HFFc6 (cell line): ENCODE measurements around the gene CELSR1. TPM values are rescaled to one million over a fixed set of nuclear protein-coding genes. Genes with fewer than 3 reads are reported as not detected.

Experiments
- DNase-seq: peaks from one replicate; pipeline ENCODE4 v3.0.0-alpha.2; 2018
- H3K27ac Mint-ChIP-seq: 2 replicates; pipeline ENCODE4 v1.8.0; 2020; ENCODE audit warnings: mild to moderate bottlenecking, mixed read lengths
- H3K27me3 Mint-ChIP-seq: 2 replicates; pipeline ENCODE4 v1.8.0; 2021; ENCODE audit warnings: mild to moderate bottlenecking, moderate library complexity, mixed read lengths; ENCODE audit not compliant: insufficient read depth
- H3K36me3 Mint-ChIP-seq: 2 replicates; pipeline ENCODE4 v1.8.0; 2021; ENCODE audit warnings: low read depth, mixed read lengths
- H3K4me1 Mint-ChIP-seq: 2 replicates; pipeline ENCODE4 v1.8.0; 2020; ENCODE audit warnings: low read depth, mixed read lengths
- H3K4me3 Mint-ChIP-seq: 2 replicates; pipeline ENCODE4 v1.8.0; 2020; ENCODE audit warnings: mild to moderate bottlenecking, moderate library complexity, mixed read lengths
- H3K9me3 Mint-ChIP-seq: 2 replicates; pipeline ENCODE4 v1.8.0; 2020; ENCODE audit warnings: mild to moderate bottlenecking, mixed read lengths
- total RNA-seq, 6 experiments: library from RNA; stranded (reverse); fragmentation: NEBNext Ultra II Directional; extraction: Animal tissue kit (Norgen Biotek cat#: 25700); gene quantifications; 2 replicates in 1 of 6; 3 replicates in 5 of 6; pipeline ENCODE4 v1.2.3, GENCODE V29; 2021
- TF ChIP-seq, protein P1 (sequence below): fragments of 200-600 bp; sonication (generic); IDR thresholded peaks from 2 replicates; pipeline ENCODE4 v1.5.0; 2021; ENCODE audit warnings: antibody characterized with exemption, mild to moderate bottlenecking

CELSR1 gene
- total RNA-seq, 6 experiments from 2014 or later, result 4.7 to 8.2 (median 6.5) TPM

DNA sequence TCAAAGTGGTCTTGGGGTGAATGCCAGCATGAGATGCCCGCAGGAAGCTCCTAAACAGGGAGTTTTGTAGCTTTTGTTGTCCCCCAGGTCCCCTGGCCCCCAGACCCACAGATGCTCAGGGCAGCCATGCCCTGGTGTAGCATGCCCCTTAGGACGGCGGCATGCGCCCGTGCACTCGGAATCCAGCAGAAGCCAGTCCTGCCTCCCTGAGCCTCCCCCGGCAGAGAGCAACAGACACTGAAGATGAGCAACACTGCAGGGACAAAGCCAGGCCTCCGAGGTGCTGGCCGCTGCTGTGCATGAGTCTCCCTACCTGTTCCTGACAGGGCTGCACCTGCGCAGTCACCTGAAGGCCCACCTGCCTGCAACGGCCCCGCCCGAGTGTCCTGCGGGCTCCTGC is 142.8 kb downstream of the CELSR1 start:
- TF ChIP-seq, protein P1, sequence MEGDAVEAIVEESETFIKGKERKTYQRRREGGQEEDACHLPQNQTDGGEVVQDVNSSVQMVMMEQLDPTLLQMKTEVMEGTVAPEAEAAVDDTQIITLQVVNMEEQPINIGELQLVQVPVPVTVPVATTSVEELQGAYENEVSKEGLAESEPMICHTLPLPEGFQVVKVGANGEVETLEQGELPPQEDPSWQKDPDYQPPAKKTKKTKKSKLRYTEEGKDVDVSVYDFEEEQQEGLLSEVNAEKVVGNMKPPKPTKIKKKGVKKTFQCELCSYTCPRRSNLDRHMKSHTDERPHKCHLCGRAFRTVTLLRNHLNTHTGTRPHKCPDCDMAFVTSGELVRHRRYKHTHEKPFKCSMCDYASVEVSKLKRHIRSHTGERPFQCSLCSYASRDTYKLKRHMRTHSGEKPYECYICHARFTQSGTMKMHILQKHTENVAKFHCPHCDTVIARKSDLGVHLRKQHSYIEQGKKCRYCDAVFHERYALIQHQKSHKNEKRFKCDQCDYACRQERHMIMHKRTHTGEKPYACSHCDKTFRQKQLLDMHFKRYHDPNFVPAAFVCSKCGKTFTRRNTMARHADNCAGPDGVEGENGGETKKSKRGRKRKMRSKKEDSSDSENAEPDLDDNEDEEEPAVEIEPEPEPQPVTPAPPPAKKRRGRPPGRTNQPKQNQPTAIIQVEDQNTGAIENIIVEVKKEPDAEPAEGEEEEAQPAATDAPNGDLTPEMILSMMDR, result no peak
- Mint-ChIP-seq H3K36me3 (no peaks in the 10 kb centered on the region), H3K9me3 (no peaks in the 10 kb centered on the region), H3K4me3 (no peak overlapping the region), H3K27ac (no peak overlapping the region), H3K27me3 (peaks cover 15% of the 10 kb centered on the region), H3K4me1 (no peaks in the 10 kb centered on the region)
- DNase-seq, result no peak

DNA sequence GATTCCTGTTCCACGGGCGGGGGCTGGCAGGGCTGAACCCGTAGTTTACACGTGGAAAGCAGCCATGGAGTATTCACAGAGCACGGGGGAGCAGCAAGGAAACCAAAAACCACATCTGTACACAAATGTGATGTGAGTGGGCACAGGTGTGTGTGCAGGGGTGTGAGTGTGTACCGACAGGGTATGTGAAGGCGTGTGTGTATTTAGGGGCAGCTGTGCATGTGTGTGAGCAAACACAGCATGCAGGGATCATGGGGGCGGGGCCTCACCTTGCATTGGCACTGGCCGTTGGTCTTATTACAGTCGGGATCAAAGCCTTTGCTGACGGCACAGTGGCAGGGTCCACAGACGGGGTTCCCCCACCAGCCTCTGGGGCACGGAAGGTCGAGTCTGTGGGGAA is 143.5 kb downstream of the CELSR1 start:
- Mint-ChIP-seq H3K9me3 (no peaks in the 10 kb centered on the region), H3K4me3 (no peak overlapping the region), H3K27me3 (peaks cover 9% of the 10 kb centered on the region), H3K36me3 (no peaks in the 10 kb centered on the region), H3K27ac (no peak overlapping the region), H3K4me1 (no peaks in the 10 kb centered on the region)
- DNase-seq, result no peak
- TF ChIP-seq, protein P1, result no peak

- DNase-seq, result no peak
- peaks cover 9% of the 10 kb centered on the region for H3K27me3 Mint-ChIP-seq
- TF ChIP-seq, protein P1, result no peak
- H3K9me3 Mint-ChIP-seq, result no peaks in the 10 kb centered on the region
- H3K4me1 Mint-ChIP-seq, result no peaks in the 10 kb centered on the region
- H3K4me3 Mint-ChIP-seq, result no peak overlapping the region
- H3K27ac Mint-ChIP-seq, result no peak overlapping the region
- no peaks in the 10 kb centered on the region for H3K36me3 Mint-ChIP-seq
Observed at GRCh38 chr22:46392137-46392844, 145.1 kb downstream of the CELSR1 start.

GRCh38 chr22:46391486-46392136 is 145.8 kb downstream of the CELSR1 start:
- TF ChIP-seq, protein P1, result no peak
- H3K4me3 Mint-ChIP-seq, result no peak overlapping the region
- no peaks in the 10 kb centered on the region for H3K9me3 Mint-ChIP-seq
- DNase-seq, result no peak
- H3K36me3 Mint-ChIP-seq, result no peaks in the 10 kb centered on the region
- peaks cover 12% of the 10 kb centered on the region for H3K27me3 Mint-ChIP-seq
- no peaks in the 10 kb centered on the region for H3K4me1 Mint-ChIP-seq
- H3K27ac Mint-ChIP-seq, result no peak overlapping the region

DNA sequence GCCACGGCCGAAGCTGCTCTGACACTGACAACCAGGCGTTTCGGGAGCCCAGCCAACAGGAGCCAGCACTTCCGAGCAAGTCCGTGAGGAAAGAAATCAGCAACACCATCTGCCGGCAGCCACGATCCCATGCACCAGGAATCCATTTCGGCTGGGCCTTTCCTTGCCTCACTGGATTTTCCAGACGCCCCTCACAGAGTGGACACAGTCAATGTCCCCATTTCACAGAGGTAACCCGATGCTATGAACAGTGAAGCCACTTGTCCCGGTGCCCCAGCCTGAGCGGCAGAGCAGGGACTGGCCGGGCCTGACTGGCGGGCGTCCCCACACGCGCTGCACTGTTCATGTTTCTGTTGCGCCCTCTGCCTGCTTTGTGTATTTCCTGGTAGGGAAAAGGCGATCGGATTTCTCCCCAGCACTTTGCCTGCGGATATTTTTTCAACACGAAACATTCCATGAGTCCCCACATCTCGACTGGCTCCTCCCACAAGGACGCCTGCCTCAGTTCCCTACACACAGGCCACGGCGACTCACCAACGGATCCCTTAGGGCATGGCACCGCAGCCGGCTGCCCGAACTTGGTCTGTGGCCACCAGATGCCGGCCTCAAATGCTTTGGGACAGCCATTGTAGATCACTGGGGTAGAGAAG is 146.6 kb downstream of the CELSR1 start:
- DNase-seq, result no peak
- TF ChIP-seq, protein P1, result no peak; the same call in 1 of the 2 replicates
- H3K36me3 Mint-ChIP-seq, result no peaks in the 10 kb centered on the region
- no peaks in the 10 kb centered on the region for H3K9me3 Mint-ChIP-seq
- H3K4me3 Mint-ChIP-seq, result no peak overlapping the region
- H3K27me3 Mint-ChIP-seq, result peaks cover 13% of the 10 kb centered on the region
- H3K27ac Mint-ChIP-seq, result no peak overlapping the region
- H3K4me1 Mint-ChIP-seq, result no peaks in the 10 kb centered on the region
